Uterus (tissue), 4 donors: ENCODE data around the gene FBLIM1. TPM values are rescaled to one million over a fixed set of nuclear protein-coding genes. Genes with fewer than 3 reads are reported as not detected.

Experiments used
- DNase-seq, 2 donors: peaks; one replicate each; pipeline ENCODE4 v3.0.0-alpha.2; 2019 to 2020
- H3K27ac ChIP-seq, 2 donors: fragments of 200-600 bp; sonication (generic); 1 replicate in 1 of 2; 2 replicates in 1 of 2; pipeline ENCODE4 v1.5.1; 2016 to 2018
- H3K27me3 ChIP-seq, 2 donors: fragments of 200-600 bp; sonication (generic); one replicate each; pipeline ENCODE4 v1.5.1; 2018 to 2019; ENCODE audit warnings: control low read depth in 1 of 2
- H3K36me3 ChIP-seq, 2 donors: fragments of 200-600 bp; sonication (generic); one replicate each; pipeline ENCODE4 v1.5.1; 2019; ENCODE audit warnings: control low read depth in 1 of 2
- H3K4me1 ChIP-seq, 2 donors: fragments of 200-600 bp; sonication (generic); one replicate each; pipeline ENCODE4 v1.5.1; 2018 to 2019; ENCODE audit warnings: control low read depth in 1 of 2
- H3K4me3 ChIP-seq, 2 donors: fragments of 200-600 bp; sonication (generic); 1 replicate in 1 of 2; 2 replicates in 1 of 2; pipeline ENCODE4 v1.5.1; 2018 to 2019; ENCODE audit warnings: mild to moderate bottlenecking in 1 of 2
- H3K9me3 ChIP-seq, 2 donors: fragments of 200-600 bp; sonication (generic); one replicate each; pipeline ENCODE4 v1.5.1; 2019; ENCODE audit warnings: control low read depth in 1 of 2
- CTCF ChIP-seq, 4 experiments: fragments of 200-600 bp in 2 of 4; fragments of 450-650 bp in 2 of 4; sonication (generic) in 2 of 4; IDR thresholded peaks; one replicate each; pipeline ENCODE4 v1.5.1; 2016 to 2019; ENCODE audit warnings: antibody characterized with exemption in 4 of 4, mild to moderate bottlenecking in 2 of 4, moderate library complexity in 1 of 4
- POLR2A ChIP-seq, 2 donors: fragments of 450-650 bp; IDR thresholded peaks; one replicate each; pipeline ENCODE4 v1.6.1; 2016; ENCODE audit warnings: antibody characterized with exemption in 2 of 2, mild to moderate bottlenecking in 1 of 2, moderate library complexity in 1 of 2
- intact Hi-C: fragments of 100-400 bp; cut with DNase I; formaldehyde crosslinking; loops from one replicate; pipeline ENCODE4 v1.15.1; 2023; ENCODE audit warnings: low total_unique reads
- total RNA-seq, 4 donors: library from RNA; depleted of rRNA in 3 of 4; stranded (reverse); fragments of >200 nt in 3 of 4; gene quantifications; one replicate each; pipeline versions ENCODE4 v1.1.0 to v1.2.4, GENCODE V29; 2014 to 2023
- donor health status: DM: yes; HTN: yes; CAD: no.

The FBLIM1 gene
- 10 to 100 TPM; 12.9 to 96.9 (median 74.3) TPM for total RNA-seq

GRCh38 chr1:15758343-15758931, at the start of gene FBLIM1:
Gene FBLIM1 (plus strand): TSS chr1:15758795. CDS start chr1:15764984, 6,189 bp downstream.
- Histone ChIP-seq H3K36me3 (no peaks in the 10 kb centered on the region), H3K27ac (peak within 1 kb of the TSS; percentile 78 to 86), H3K27me3 (no peaks in the 10 kb centered on the region), H3K9me3 (no peaks in the 10 kb centered on the region), H3K4me3 (peak within 1 kb of the TSS; percentile 46 to 88), H3K4me1 (peaks cover 0 to 4% of the 10 kb centered on the region in 2 donors)
- TF ChIP-seq CTCF (IDR thresholded peaks at IDR 0.05) (no peak), POLR2A (IDR thresholded peaks at IDR 0.05) (no peak)
- DNase-seq, result peak; percentile 42 to 54
- intact Hi-C loops, result no loop called here

GRCh38 chr1:15709226-15709625, 49.4 kb upstream of the FBLIM1 start:
- H3K27me3 ChIP-seq, result no peaks in the 10 kb centered on the region
- intact Hi-C loops, result no loop called here
- H3K4me3 ChIP-seq, result no peak overlapping the region
- peaks cover 8 to 19% of the 10 kb centered on the region in 2 donors for H3K4me1 ChIP-seq
- DNase-seq, result no peak
- H3K9me3 ChIP-seq, result no peaks in the 10 kb centered on the region
- no peak overlapping the region for H3K27ac ChIP-seq
- no peak for TF ChIP-seq CTCF (IDR thresholded peaks at IDR 0.05)
- TF ChIP-seq POLR2A (IDR thresholded peaks at IDR 0.05), result no peak
- H3K36me3 ChIP-seq, result no peaks in the 10 kb centered on the region

GRCh38 chr1:15712168-15712567, 46.4 kb upstream of the FBLIM1 start:
- H3K36me3 ChIP-seq, result no peaks in the 10 kb centered on the region
- intact Hi-C loops, result no loop called here
- H3K27me3 ChIP-seq, result no peaks in the 10 kb centered on the region
- DNase-seq, result no peak
- H3K9me3 ChIP-seq, result no peaks in the 10 kb centered on the region
- TF ChIP-seq POLR2A (IDR thresholded peaks at IDR 0.05) (no peak), CTCF (IDR thresholded peaks at IDR 0.05) (no peak)
- no peak overlapping the region for H3K4me3 ChIP-seq
- H3K4me1 ChIP-seq, result peaks cover 0 to 9% of the 10 kb centered on the region in 2 donors
- H3K27ac ChIP-seq, result no peak overlapping the region

- TF ChIP-seq POLR2A (IDR thresholded peaks at IDR 0.05), result no peak
- no peak for TF ChIP-seq CTCF (IDR thresholded peaks at IDR 0.05)
- intact Hi-C loops, result no loop called here
- Histone ChIP-seq H3K36me3 (no peaks in the 10 kb centered on the region), H3K4me1 (peaks cover 0 to 4% of the 10 kb centered on the region in 2 donors), H3K4me3 (no peak overlapping the region), H3K27me3 (no peaks in the 10 kb centered on the region), H3K9me3 (no peaks in the 10 kb centered on the region), H3K27ac (peak overlapping the region; percentile 7 to 70)
- DNase-seq, result peak in 1 of 2 donors; percentile 42
These were observed 44.0 kb upstream of the FBLIM1 start for GRCh38 chr1:15714406-15715136.

GRCh38 chr1:15717418-15718125, 41.0 kb upstream of the FBLIM1 start:
- TF ChIP-seq POLR2A (IDR thresholded peaks at IDR 0.05) (no peak), CTCF (IDR thresholded peaks at IDR 0.05) (no peak)
- Histone ChIP-seq H3K36me3 (no peaks in the 10 kb centered on the region), H3K4me1 (peaks cover 0 to 4% of the 10 kb centered on the region in 2 donors), H3K9me3 (no peaks in the 10 kb centered on the region), H3K4me3 (no peak overlapping the region), H3K27me3 (no peaks in the 10 kb centered on the region), H3K27ac (peak overlapping the region in 1 of 2 donors; percentile 26)
- intact Hi-C loops, result no loop called here
- DNase-seq, result no peak
